Activated CD4-positive, alpha-beta T cell treated with anti-CD3 and anti-CD28 coated beads for 1 hour (primary cell): Measurements from ENCODE around the gene TMEM244.
"Not testable (repeated sequence)": the region's sequence is repeated elsewhere in the genome, so short reads cannot be mapped to it uniquely, and the experiment has no call there.

ENCODE experiments used
- DNase-seq: peaks from one replicate; pipeline ENCODE4 v3.0.0-alpha.2; 2020

The TMEM244 gene

DNA sequence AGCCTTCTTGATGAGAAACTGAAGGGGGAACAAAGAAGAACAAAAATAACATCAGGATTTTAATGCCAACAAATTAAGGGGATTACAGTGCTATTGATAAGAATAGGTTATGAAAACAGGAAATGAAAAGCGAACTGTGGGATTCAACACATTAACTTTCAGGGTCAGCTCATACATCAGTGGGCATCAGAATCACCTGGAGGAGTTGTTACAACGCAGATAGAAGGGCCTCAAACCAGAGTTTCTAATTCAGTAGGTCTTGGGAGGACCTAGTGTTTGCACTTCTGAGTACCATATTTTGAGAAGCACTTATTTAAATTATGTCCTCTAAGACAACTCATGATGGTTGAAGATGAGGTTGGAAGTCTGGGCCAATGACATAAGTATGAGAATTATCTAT is 5.6 kb upstream of the TMEM244 start:
- no peak for DNase-seq

GRCh38 chr6:129866256-129866655 is 5.1 kb upstream of the TMEM244 start:
- no peak for DNase-seq

DNA sequence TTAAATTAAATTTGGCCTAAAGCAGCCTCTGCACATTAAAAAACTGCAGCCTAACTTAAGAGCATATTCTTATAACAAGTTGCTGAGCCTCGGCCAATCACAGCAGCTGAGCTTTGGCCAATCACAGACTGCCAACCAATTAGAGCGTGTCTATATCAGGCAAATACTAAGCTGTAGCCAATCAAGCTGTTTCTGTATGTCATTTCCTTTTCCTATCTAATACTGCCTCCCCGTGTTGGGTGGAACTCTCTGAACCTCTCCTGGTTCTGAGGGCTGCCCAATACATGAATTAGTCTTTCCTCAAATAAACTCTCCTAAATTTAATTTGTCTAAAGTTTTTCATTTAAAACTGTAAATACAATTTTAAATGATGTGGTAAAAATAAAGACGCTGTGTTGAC is 3.9 kb upstream of the TMEM244 start:
- DNase-seq = no peak

DNA sequence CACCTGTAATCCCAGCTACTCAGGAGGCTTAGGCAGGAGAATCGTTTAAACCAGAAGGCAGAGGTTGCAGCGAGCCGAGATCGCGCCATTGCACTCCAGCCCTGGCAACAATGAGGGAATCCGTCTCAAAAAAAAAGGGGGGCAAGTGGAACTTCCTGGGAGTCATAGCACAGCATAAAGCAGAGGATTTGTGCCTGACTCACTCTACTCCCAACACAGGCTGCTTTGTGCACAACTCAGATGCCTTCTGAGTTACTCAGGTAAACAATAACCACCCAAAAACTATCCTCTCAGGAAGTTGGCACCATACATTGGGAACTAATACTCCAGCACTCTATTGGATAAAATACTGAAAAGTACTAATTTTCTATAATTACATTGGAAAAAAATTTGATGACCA is 2.5 kb upstream of the TMEM244 start:
- DNase-seq = no peak

GRCh38 chr6:129859524-129859923 is 1.6 kb downstream of the TMEM244 start:
- no peak for DNase-seq

GRCh38 chr6:129857838-129858237 is 3.3 kb downstream of the TMEM244 start:
- DNase-seq = no peak

GRCh38 chr6:129853996-129854711 is 7.0 kb downstream of the TMEM244 start:
- no peak for DNase-seq

- no peak for DNase-seq
Measured at GRCh38 chr6:129852257-129852858, 8.8 kb downstream of the TMEM244 start.

DNA sequence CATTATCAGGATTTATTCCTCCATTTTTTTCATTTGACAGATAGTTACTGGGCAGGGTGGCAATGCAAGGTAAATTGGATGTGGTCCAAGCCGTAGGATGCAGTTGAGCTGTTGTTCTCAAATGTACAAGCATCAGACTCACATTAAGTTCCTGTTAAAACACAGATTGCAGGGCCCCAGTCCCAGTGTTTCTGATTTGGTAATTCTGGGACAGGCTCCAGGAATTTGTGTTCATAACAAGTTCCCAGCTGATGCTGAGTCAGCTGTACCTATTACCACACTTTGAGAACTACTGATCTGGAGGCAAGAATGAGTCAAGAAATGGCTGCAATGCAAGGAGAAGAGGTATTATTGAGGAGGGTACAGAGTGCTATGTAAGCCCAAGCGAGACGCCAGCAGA is 11.7 kb downstream of the TMEM244 start:
- no peak for DNase-seq

GRCh38 chr6:129846761-129847160 is 14.4 kb downstream of the TMEM244 start:
- no peak for DNase-seq

- no peak for DNase-seq
Measured at GRCh38 chr6:129845696-129846095, 15.4 kb downstream of the TMEM244 start.

DNA sequence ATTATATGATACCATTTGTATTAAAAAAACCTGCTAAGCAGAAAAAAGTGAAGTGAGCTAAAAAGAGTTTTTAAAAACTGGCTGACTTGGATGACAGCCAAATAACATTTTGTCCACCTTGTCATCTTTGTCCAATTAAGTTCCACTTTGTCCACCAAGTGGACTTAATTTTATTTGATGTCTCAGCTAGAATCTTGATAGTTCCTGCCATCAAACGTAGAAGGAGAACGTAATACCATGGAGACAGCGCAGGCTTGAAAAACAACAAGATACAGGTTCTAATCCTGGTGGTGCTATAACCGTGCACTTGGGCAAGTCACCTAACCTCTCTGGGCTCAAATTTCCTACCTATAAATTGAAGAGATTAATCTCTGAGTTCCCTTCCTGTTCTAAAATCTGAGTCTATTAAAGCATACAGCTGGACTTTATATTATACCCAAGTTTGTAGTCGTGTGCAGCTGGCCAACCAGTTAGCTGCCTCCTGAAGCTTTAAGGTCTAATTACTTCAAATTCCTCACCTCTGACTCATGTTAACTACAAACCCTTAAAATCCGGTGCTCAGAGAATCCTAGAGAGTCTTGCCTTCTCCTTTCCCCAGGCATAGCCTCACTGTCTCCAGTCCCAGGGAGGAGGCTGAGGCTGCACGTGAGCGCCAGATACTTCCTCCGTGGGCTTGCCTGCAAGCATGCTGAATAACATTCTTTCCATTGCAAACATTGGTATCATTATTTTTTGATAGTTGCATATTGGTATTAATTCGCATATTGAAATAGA is 16.8 kb downstream of the TMEM244 start:
- DNase-seq = no peak

GRCh38 chr6:129843573-129843972 is 17.5 kb downstream of the TMEM244 start:
- DNase-seq = no peak

- DNase-seq = no peak
Measured at GRCh38 chr6:129842881-129843409, 18.2 kb downstream of the TMEM244 start.

DNA sequence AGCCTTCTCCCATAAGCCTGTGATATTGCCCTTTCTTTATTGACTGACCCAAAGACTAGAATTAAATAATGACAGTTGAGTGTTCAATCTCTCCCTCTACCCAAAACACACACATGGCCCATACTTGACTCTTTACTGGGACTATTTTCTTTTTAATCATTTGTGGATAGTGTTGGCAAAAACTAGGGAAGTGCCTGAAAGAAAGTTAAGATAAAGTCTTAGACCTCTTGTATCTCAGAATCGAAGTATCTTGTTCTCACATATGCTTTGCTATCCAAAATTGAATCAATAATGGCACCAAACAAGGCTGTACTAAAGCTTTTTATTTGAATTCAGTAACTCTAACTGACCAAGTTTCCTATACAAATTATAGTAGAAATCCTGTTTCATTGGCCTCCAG is 19.0 kb downstream of the TMEM244 start:
- DNase-seq = no peak

DNA sequence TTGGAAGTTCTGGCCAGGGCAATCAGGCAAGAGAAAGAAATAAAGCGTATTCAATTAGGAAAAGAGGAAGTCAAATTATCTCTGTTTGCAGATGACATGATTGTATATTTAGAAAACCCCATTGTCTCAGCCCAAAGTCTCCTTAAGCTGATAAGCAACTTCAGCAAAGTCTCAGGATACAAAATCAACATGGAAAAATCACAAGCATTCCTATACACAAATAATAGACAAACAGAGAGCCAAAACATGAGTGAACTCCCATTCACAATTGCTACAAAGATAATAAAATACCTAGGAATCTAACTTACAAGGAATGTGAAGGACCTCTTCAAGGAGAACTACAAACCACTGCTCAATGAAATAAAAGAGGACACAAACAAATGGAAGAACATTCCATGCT is 21.6 kb downstream of the TMEM244 start:
- not testable (repeated sequence) for DNase-seq

- DNase-seq = no peak
Measured at GRCh38 chr6:129835691-129836090, 25.4 kb downstream of the TMEM244 start.

DNA sequence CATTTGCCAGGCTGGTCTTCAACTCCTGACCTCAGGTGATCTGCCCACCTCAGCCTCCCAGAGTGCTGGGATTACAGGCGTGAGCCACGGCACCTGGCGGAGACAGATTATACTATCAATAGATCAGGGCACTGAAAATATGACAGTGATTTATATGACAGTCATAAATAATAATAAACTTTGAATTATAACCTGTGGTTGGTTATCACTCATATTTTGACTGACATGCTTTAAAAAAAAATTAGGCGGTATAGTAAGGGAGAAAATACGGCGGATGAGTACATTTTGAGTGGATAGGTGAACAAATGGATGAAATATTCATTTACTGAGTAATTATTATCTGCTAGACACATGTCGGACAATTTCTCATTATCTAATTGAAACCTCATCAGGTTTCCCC is 28.8 kb downstream of the TMEM244 start:
- no peak for DNase-seq

DNA sequence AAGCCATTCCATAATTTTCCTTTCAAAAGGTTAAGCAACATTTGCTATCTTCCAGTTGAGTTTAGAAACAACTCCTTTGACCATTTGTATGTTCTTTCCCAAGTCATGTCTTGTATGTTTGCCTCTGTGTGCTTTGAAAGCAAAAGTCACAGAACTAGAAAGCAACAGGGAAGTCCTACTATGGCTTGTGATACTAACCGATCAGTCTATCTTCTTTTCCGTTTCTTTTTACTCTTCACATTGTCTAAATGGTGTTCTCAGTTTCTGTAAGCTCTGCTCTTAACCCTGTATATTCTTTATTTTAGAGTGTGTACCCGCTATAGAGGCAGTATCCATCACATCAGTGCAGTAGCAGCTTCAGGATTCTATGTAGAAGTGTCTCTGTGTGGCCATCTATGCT is 32.9 kb downstream of the TMEM244 start:
- DNase-seq = no peak

- DNase-seq = no peak
Measured at GRCh38 chr6:129818251-129818650, 42.9 kb downstream of the TMEM244 start.

DNA sequence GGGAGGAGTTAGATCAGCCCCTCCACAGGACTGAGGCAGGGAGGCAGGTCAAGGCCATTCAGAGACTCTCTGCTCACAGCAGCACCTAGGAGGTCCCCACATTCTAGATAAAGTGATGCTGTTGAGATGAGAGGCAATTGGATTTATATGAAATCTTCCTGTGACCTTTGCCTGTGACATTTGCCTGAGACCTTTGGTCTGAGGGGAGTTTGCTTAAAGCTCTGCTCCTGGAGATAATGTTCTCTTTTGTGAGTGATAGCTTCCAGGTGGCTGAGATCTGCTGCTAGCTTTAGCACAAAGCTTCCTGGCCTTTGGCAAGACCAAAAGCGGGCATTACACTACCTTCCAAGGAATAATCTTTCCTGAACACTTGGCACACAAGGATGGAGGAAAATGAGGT is 43.3 kb downstream of the TMEM244 start:
- DNase-seq = no peak

DNA sequence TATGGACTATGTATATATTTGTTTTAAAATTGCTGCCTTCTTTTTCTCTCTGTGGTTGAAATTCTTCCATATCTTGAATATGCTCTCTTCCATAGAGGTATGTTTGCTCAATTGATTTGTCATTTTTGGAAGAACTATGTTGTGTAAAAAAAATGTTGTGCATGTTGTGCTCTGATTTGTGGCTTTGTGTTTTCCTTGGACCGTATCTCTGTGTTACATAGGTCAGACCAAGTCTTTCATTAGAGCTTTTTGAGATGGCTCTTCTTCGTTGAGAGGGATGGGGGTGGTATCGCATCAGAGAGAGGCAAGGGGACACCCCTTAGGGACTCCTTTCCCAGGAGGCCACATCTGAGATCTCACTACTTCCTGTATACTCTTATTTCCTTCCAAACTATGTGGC is 43.8 kb downstream of the TMEM244 start:
- DNase-seq = no peak

GRCh38 chr6:129812145-129812777 is 48.9 kb downstream of the TMEM244 start:
- DNase-seq = no peak
